ENCODE results near the gene RNF6. TPM values are rescaled to one million over a fixed set of nuclear protein-coding genes. Genes with fewer than 3 reads are reported as not detected.

RNF6 gene
- total and polyA plus RNA-seq, 2 experiments from 2014 or later = 43.7 to 50.6 TPM

DNA sequence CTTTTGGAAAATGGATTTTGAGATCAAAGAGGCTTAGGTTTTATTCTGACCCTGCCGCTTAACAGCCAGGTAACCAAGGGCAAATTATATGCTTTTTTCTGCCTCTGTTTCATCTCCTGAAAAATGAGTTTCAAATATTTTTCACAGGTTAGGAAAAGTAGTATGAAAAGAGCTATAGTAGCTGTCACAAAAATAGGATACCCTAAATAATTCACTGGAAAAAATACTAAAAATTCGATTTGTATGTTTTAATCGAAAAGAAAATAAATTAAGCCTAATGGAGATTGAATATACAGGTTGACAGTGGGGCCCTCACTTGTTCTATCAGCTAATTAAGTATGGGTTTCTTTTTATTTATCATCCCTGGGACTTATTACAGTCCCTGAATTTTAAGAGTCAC, 58.3 kb downstream of the RNF6 start:
- H4K20me1 ChIP-seq (ENCODE audit: insufficient read depth) = no peaks in the 10 kb centered on the region
- no peaks in the 10 kb centered on the region for H3K36me3 ChIP-seq (ENCODE audit: low read depth)
- no peaks in the 10 kb centered on the region for H3K9me2 ChIP-seq (ENCODE audit: insufficient read depth)
- in situ Hi-C loops (cut with MboI) = no loop called here
- no peak for DNase-seq
- no peaks in the 10 kb centered on the region for H3K79me2 ChIP-seq (ENCODE audit: insufficient read depth)
- TF ChIP-seq EZH2 (IDR thresholded peaks at IDR 0.05; ENCODE audit: insufficient read depth, poor library complexity, severe bottlenecking) (no peak), EZH2phosphoT487 (IDR thresholded peaks at IDR 0.05; ENCODE audit: insufficient read depth, low read depth) (no peak)
- WGBS, 2 experiments (ENCODE audit: low coverage in 1 of 2, low lambda C conversion rate in 2 of 2, missing lambda C conversion rate in 2 of 2) = 41 to 49% methylated on average over 3 of the region's 3 CpGs
- H3K27me3 ChIP-seq (replicated peaks; ENCODE audit: insufficient read depth) = peaks cover 10% of the 10 kb centered on the region; the same call in 1 of the 2 replicates
- no peak overlapping the region for H3K4me3 ChIP-seq
- H3F3A ChIP-seq (ENCODE audit: insufficient read depth) = no peaks in the 10 kb centered on the region
- H3K4me1 ChIP-seq (ENCODE audit: insufficient read depth) = no peaks in the 10 kb centered on the region
- H3K4me2 ChIP-seq (ENCODE audit: unreplicated experiment) = no peak overlapping the region
- no peaks in the 10 kb centered on the region for H3K9me3 ChIP-seq (ENCODE audit: low read depth)
- no peak overlapping the region for H3K9ac ChIP-seq
- no peak overlapping the region for H3K27ac ChIP-seq
- no peak overlapping the region for H2AFZ ChIP-seq

Other genes with a start within 250 kb of the RNF6 start
- gene SHISA2, start 170.3 kb downstream of the RNF6 start, total RNA-seq (2014; rRNA removed; shearing (Covaris generic)) = 0.13 and 0.32 TPM in 2 replicates
- 0.35 and 0.43 TPM in 2 replicates for gene SHISA2, start 170.3 kb downstream of the RNF6 start, polyA plus RNA-seq (2016; fragmentation: Nextera tagmentation; extraction: Ambion mirVana)
- 11.9 and 12.3 TPM in 2 replicates for gene CDK8, start 31.8 kb upstream of the RNF6 start, total RNA-seq (2014; rRNA removed; shearing (Covaris generic))
- gene CDK8, start 31.8 kb upstream of the RNF6 start, polyA plus RNA-seq (2016; fragmentation: Nextera tagmentation; extraction: Ambion mirVana) = 4.3 and 5.1 TPM in 2 replicates

All from GM23248 (cell line).